Smooth muscle cell (in vitro differentiated cells): ENCODE data around the gene CYP27A1. TPM values are rescaled to one million over a fixed set of nuclear protein-coding genes. Genes with fewer than 3 reads are reported as not detected.
A peak's percentile ranks its signal among the peaks of the same experiment; 100 is the strongest.

ENCODE experiments used
- DNase-seq: peaks from one replicate; lab custom pipeline; 2025; ENCODE audit not compliant: unreplicated experiment; lab: John Stamatoyannopoulos, UW
- H2AFZ ChIP-seq: fragments of 200-600 bp; sonication (generic); 2 replicates; pipeline ENCODE4 v1.6.0; 2016; ENCODE audit warnings: antibody characterized with exemption, low read depth, mild to moderate bottlenecking
- H3F3A ChIP-seq: fragments of 200-600 bp; sonication (generic); 2 replicates; pipeline ENCODE4 v1.6.0; 2017; ENCODE audit warnings: antibody characterized with exemption, low read depth
- H3K27ac ChIP-seq: fragments of 200-600 bp; sonication (generic); 2 replicates; pipeline ENCODE4 v1.5.1; 2016; ENCODE audit warnings: low read depth, mild to moderate bottlenecking
- H3K27me3 ChIP-seq: fragments of 200-600 bp; sonication (generic); 2 replicates; pipeline ENCODE4 v1.6.1; 2016; ENCODE audit warnings: low read depth, mild to moderate bottlenecking
- H3K36me3 ChIP-seq: fragments of 200-600 bp; sonication (generic); 2 replicates; pipeline ENCODE4 v1.5.1; 2016; ENCODE audit warnings: low read depth
- H3K4me1 ChIP-seq: fragments of 200-600 bp; sonication (generic); 2 replicates; pipeline ENCODE4 v1.5.1; 2016; ENCODE audit warnings: low read depth
- H3K4me2 ChIP-seq: fragments of 200-600 bp; sonication (generic); 2 replicates; pipeline ENCODE4 v1.6.0; 2016; ENCODE audit warnings: mild to moderate bottlenecking
- H3K4me3 ChIP-seq: fragments of 200-600 bp; sonication (generic); 2 replicates; pipeline ENCODE4 v1.5.1; 2016; ENCODE audit warnings: mild to moderate bottlenecking
- H3K79me2 ChIP-seq: fragments of 200-600 bp; sonication (generic); 2 replicates; pipeline ENCODE4 v1.6.0; 2016; ENCODE audit warnings: low read depth, mild to moderate bottlenecking
- H3K9ac ChIP-seq: fragments of 200-600 bp; sonication (generic); 2 replicates; pipeline ENCODE4 v1.6.0; 2016; ENCODE audit warnings: low read depth
- H3K9me3 ChIP-seq: fragments of 200-600 bp; sonication (generic); replicated peaks from 2 replicates; pipeline ENCODE4 v1.5.1; 2016; ENCODE audit warnings: low read depth
- H4K20me1 ChIP-seq: fragments of 200-600 bp; sonication (generic); 2 replicates; pipeline ENCODE4 v1.6.0; 2016; ENCODE audit warnings: low read depth
- WGBS: methylation state at CpG from one replicate; pipeline ENCODE4 v1.1.7; 2016; ENCODE audit warnings: low lambda C conversion rate; 5-methylcytosine and 5-hydroxymethylcytosine counted together
- polyA plus RNA-seq: library from polyadenylated mRNA; unstranded; fragments of >200 nt; fragmentation: Nextera tagmentation; extraction: Ambion mirVana; gene quantifications from 2 replicates; pipeline ENCODE4 v1.2.1, GENCODE V29; 2016
- total RNA-seq: library from RNA; depleted of rRNA; stranded (reverse); fragments of >200 nt; gene quantifications from 2 replicates; pipeline ENCODE4 v1.2.3, GENCODE V29; 2014
- TF ChIP-seq, protein P1 (sequence below): fragments of 200-600 bp; sonication (generic); IDR thresholded peaks from 2 replicates; pipeline ENCODE4 v1.5.1; 2017; ENCODE audit warnings: borderline replicate concordance, mild to moderate bottlenecking, antibody characterized with exemption; ENCODE audit not compliant: insufficient read depth, poor library complexity, severe bottlenecking

The CYP27A1 gene
- total and polyA plus RNA-seq, 2 experiments from 2014 or later, result 11.2 to 11.5 TPM

GRCh38 chr2:218858671-218859555 lies 77.0 kb downstream of the CYP27A1 start:
- H3K36me3 ChIP-seq, result no peaks in the 10 kb centered on the region
- DNase-seq, result no peak
- H3F3A ChIP-seq, result no peaks in the 10 kb centered on the region
- peaks cover 6% of the 10 kb centered on the region for H3K4me1 ChIP-seq
- no peaks in the 10 kb centered on the region for H4K20me1 ChIP-seq
- no peaks in the 10 kb centered on the region for H3K79me2 ChIP-seq
- peak overlapping the region; percentile 41 for H3K4me3 ChIP-seq
- H3K9me3 ChIP-seq, result no peaks in the 10 kb centered on the region
- 2% methylated on average over 44 of the region's 51 CpGs for WGBS
- peak overlapping the region; percentile 86 for H3K4me2 ChIP-seq
- TF ChIP-seq, protein P1, sequence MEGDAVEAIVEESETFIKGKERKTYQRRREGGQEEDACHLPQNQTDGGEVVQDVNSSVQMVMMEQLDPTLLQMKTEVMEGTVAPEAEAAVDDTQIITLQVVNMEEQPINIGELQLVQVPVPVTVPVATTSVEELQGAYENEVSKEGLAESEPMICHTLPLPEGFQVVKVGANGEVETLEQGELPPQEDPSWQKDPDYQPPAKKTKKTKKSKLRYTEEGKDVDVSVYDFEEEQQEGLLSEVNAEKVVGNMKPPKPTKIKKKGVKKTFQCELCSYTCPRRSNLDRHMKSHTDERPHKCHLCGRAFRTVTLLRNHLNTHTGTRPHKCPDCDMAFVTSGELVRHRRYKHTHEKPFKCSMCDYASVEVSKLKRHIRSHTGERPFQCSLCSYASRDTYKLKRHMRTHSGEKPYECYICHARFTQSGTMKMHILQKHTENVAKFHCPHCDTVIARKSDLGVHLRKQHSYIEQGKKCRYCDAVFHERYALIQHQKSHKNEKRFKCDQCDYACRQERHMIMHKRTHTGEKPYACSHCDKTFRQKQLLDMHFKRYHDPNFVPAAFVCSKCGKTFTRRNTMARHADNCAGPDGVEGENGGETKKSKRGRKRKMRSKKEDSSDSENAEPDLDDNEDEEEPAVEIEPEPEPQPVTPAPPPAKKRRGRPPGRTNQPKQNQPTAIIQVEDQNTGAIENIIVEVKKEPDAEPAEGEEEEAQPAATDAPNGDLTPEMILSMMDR, result no peak
- H3K27me3 ChIP-seq, result peaks cover 50% of the 10 kb centered on the region
- H2AFZ ChIP-seq, result no peak overlapping the region
- no peak overlapping the region for H3K9ac ChIP-seq
- no peak overlapping the region for H3K27ac ChIP-seq

DNA sequence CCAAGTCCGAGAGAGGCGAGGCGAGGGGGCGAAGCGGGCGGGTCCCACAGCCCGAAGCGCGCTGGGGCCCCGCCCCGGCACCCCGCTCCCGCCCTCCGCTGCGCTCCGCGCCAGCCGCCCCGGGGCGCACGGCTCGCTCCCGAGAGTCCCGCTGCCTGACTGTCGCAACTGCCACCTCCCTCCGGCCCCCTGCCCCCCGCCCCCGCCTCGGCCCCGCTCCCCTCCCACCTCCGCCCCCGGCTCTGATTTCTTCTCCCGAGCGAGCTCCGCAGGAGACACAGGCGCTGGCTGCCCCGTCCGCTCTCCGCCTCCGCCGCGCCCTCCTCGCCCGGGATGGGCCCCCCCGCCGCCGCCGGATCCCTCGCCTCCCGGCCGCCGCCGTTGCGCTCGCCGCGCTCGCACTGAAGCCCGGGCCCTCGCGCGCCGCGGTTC lies 77.6 kb downstream of the CYP27A1 start, which contains the start of gene WNT6:
Gene WNT6 (plus strand): TSS at position 250 of the 432 bp plus-strand sequence. CDS start 233 bp downstream, outside the sequence.
- H3K79me2 ChIP-seq, result no peaks in the 10 kb centered on the region
- H3K9ac ChIP-seq, result no peak within 1 kb of the TSS
- no peaks in the 10 kb centered on the region for H3K36me3 ChIP-seq
- H3K4me3 ChIP-seq, result peak within 1 kb of the TSS; percentile 41
- no peak within 1 kb of the TSS for H3K27ac ChIP-seq
- H4K20me1 ChIP-seq, result no peaks in the 10 kb centered on the region
- peaks cover 50% of the 10 kb centered on the region for H3K27me3 ChIP-seq
- H3K9me3 ChIP-seq, result no peaks in the 10 kb centered on the region
- no peaks in the 10 kb centered on the region for H3F3A ChIP-seq
- peak within 1 kb of the TSS; percentile 86 for H3K4me2 ChIP-seq
- no peak for DNase-seq
- TF ChIP-seq, protein P1, result no peak
- WGBS, result 0% methylated on average over 1 of the region's 64 CpGs
- H3K4me1 ChIP-seq, result peaks cover 6% of the 10 kb centered on the region
- no peak within 1 kb of the TSS for H2AFZ ChIP-seq

DNA sequence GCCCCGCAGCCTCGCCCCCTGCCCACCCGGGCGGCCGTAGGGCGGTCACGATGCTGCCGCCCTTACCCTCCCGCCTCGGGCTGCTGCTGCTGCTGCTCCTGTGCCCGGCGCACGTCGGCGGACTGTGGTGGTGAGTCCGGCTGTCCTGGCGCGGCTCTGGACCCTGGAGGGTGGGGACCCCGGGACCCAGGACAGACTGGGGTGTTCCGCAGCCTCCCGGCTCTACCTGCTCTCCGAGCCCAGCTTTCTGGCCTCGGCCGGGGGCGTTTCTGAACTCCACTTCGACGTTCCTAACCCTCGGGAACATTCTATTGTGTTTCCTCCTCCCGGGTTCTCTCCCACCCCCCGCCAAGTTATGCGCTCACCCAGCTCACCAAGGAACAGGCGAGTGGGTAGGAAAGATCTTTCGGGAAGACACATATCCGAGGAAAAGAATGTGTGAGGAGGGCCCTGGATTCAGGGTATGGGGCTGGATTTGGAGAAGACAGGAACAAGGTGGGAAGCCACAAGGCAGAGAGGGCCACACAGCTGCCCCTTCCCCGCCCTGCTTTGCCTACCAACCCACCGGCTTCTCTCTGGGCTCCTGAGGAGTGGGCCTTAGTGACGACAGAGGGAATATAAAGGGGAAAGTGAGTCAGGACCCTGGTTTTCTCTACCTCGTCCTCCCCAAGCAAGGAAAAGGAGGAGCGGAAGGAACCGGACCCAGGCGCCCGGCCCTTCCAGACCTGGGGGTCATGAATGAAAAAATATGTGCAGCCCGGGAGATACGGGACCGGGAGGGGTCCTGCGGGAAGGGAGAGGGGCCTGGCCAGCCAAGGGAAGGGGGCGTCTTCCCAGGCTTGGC lies 78.3 kb downstream of the CYP27A1 start:
- H3K4me3 ChIP-seq, result peak overlapping the region; percentile 41
- H3K9me3 ChIP-seq, result no peaks in the 10 kb centered on the region
- H3K9ac ChIP-seq, result no peak overlapping the region
- peaks cover 6% of the 10 kb centered on the region for H3K4me1 ChIP-seq
- TF ChIP-seq, protein P1, result no peak
- H3K79me2 ChIP-seq, result no peaks in the 10 kb centered on the region
- no peaks in the 10 kb centered on the region for H4K20me1 ChIP-seq
- H3K36me3 ChIP-seq, result no peaks in the 10 kb centered on the region
- H3K27me3 ChIP-seq, result peaks cover 50% of the 10 kb centered on the region
- peak overlapping the region; percentile 86 for H3K4me2 ChIP-seq
- H2AFZ ChIP-seq, result no peak overlapping the region
- no peak for DNase-seq
- no peaks in the 10 kb centered on the region for H3F3A ChIP-seq
- no peak overlapping the region for H3K27ac ChIP-seq
- 4% methylated on average over 42 of the region's 47 CpGs for whole genome bisulfite sequencing
